AG04449 (cell line): ENCODE measurements around the gene PRR18.
"Not testable (repeated sequence)": the region's sequence is repeated elsewhere in the genome, so short reads cannot be mapped to it uniquely, and the experiment has no call there.

ENCODE experiments used
- CTCF ChIA-PET: fragments of 350-600 bp; formaldehyde crosslinking; extraction: SDS; loops from one replicate; lab custom pipeline; 2021; ENCODE audit warnings: antibody characterized with exemption; lab: Yijun Ruan, JAX
- POLR2A ChIA-PET: fragments of 400-600, 350-600 bp; formaldehyde crosslinking; extraction: SDS; loops from one replicate; lab custom pipeline; 2020; ENCODE audit warnings: antibody characterized with exemption, inconsistent platforms; lab: Yijun Ruan, JAX
- DNase-seq: peaks from one replicate; pipeline ENCODE4 v3.0.0-alpha.2; 2010; ENCODE audit warnings: low read depth, low spot score
- H3K4me3 ChIP-seq: 2 replicates; pipeline ENCODE4 v1.5.1; 2011; ENCODE audit warnings: low read depth, mild to moderate bottlenecking, control low read depth, low read length
- CTCF ChIP-seq: IDR thresholded peaks from one replicate; pipeline ENCODE4 v1.5.1; 2011; ENCODE audit warnings: mild to moderate bottlenecking, moderate library complexity, low read length, control low read depth, inconsistent platforms; ENCODE audit not compliant: insufficient read depth; ENCODE audit errors: missing control alignments

PRR18 gene

GRCh38 chr6:166351715-166352285, 43.6 kb upstream of the PRR18 start:
- TF ChIP-seq CTCF: no peak
- no peak overlapping the region for H3K4me3 ChIP-seq
- POLR2A ChIA-PET: no interaction called here
- no peak for DNase-seq
- CTCF ChIA-PET: no interaction called here

GRCh38 chr6:166348305-166348949, 40.2 kb upstream of the PRR18 start:
- no peak overlapping the region for H3K4me3 ChIP-seq
- DNase-seq: no peak
- ChIA-PET CTCF (no interaction called here), POLR2A (no interaction called here)
- no peak for TF ChIP-seq CTCF

- ChIA-PET POLR2A (no interaction called here), CTCF (no interaction called here)
- H3K4me3 ChIP-seq: no peak overlapping the region
- DNase-seq: no peak
- no peak for TF ChIP-seq CTCF
Measured at GRCh38 chr6:166346965-166347364, 38.8 kb upstream of the PRR18 start.

- TF ChIP-seq CTCF: no peak
- ChIA-PET CTCF (no interaction called here), POLR2A (no interaction called here)
- H3K4me3 ChIP-seq: no peak overlapping the region
- no peak for DNase-seq
Measured at GRCh38 chr6:166346449-166346848, 38.3 kb upstream of the PRR18 start.

GRCh38 chr6:166345672-166346071, 37.5 kb upstream of the PRR18 start:
- CTCF ChIA-PET: interaction anchor here (2.9 kb wide), 1 partner anchor 32 kb away, joined by 11 read pairs; no protein-coding TSS in a partner anchor
- DNase-seq, H3K4me3 ChIP-seq, POLR2A ChIA-PET: not testable (repeated sequence)

GRCh38 chr6:166344921-166345320, 36.7 kb upstream of the PRR18 start:
- CTCF ChIA-PET: interaction anchor here (2.9 kb wide), 1 partner anchor 31 kb away, joined by 11 read pairs; no protein-coding TSS in a partner anchor
- DNase-seq, H3K4me3 ChIP-seq, POLR2A ChIA-PET: not testable (repeated sequence)

GRCh38 chr6:166344240-166344639, 36.0 kb upstream of the PRR18 start:
- ChIA-PET CTCF (interaction anchor here (2.9 kb wide), 1 partner anchor 31 kb away, joined by 11 read pairs; no protein-coding TSS in a partner anchor), POLR2A (no interaction called here)
- TF ChIP-seq CTCF: no peak
- no peak overlapping the region for H3K4me3 ChIP-seq
- no peak for DNase-seq
